Activated T-cell treated with anti-CD3 and anti-CD28 coated beads, Interleukin-2, amount 50 U/mL, for 24 hours (primary cell): ENCODE results near the gene COL15A1.
A peak's percentile ranks its signal among the peaks of the same experiment; 100 is the strongest.
"Not testable (repeated sequence)": the region's sequence is repeated elsewhere in the genome, so short reads cannot be mapped to it uniquely, and the experiment has no call there.

Experiments used
- DNase-seq: peaks from one replicate; pipeline ENCODE4 v3.0.0-alpha.2; 2020
- H3K27ac Mint-ChIP-seq: 2 replicates; pipeline ENCODE4 v1.8.0; 2020; ENCODE audit warnings: mild to moderate bottlenecking, mixed read lengths
- H3K27me3 Mint-ChIP-seq: 2 replicates; pipeline ENCODE4 v1.8.0; 2020; ENCODE audit warnings: mixed read lengths
- H3K36me3 Mint-ChIP-seq: 2 replicates; pipeline ENCODE4 v1.8.0; 2020; ENCODE audit warnings: low read depth, mixed read lengths
- H3K4me1 Mint-ChIP-seq: 2 replicates; pipeline ENCODE4 v1.8.0; 2020; ENCODE audit warnings: low read depth, mixed read lengths
- H3K4me3 Mint-ChIP-seq: 2 replicates; pipeline ENCODE4 v1.8.0; 2020; ENCODE audit warnings: mild to moderate bottlenecking, moderate library complexity, mixed read lengths
- H3K9me3 Mint-ChIP-seq: 2 replicates; pipeline ENCODE4 v1.8.0; 2020; ENCODE audit warnings: mixed read lengths

COL15A1 gene

GRCh38 chr9:99087462-99087861, 143.8 kb downstream of the COL15A1 start:
- Mint-ChIP-seq H3K36me3 (no peaks in the 10 kb centered on the region), H3K4me3 (no peak overlapping the region), H3K4me1 (peaks cover 32% of the 10 kb centered on the region), H3K27ac (no peak overlapping the region), H3K9me3 (peaks cover 5% of the 10 kb centered on the region), H3K27me3 (no peaks in the 10 kb centered on the region)
- no peak for DNase-seq

GRCh38 chr9:99090336-99091130, 146.8 kb downstream of the COL15A1 start:
- peaks cover 48% of the 10 kb centered on the region for H3K4me1 Mint-ChIP-seq
- DNase-seq: no peak
- H3K27ac Mint-ChIP-seq: no peak overlapping the region
- no peaks in the 10 kb centered on the region for H3K36me3 Mint-ChIP-seq
- H3K27me3 Mint-ChIP-seq: no peaks in the 10 kb centered on the region
- peaks cover 5% of the 10 kb centered on the region for H3K9me3 Mint-ChIP-seq
- no peak overlapping the region for H3K4me3 Mint-ChIP-seq

- Mint-ChIP-seq H3K4me1 (peaks cover 43% of the 10 kb centered on the region), H3K27ac (peak overlapping the region; percentile 89)
- peak; percentile 58 for DNase-seq
These were observed 149.2 kb downstream of the COL15A1 start for GRCh38 chr9:99092643-99093491.

GRCh38 chr9:99093492-99093791, 149.7 kb downstream of the COL15A1 start:
- Mint-ChIP-seq H3K36me3 (no peaks in the 10 kb centered on the region), H3K27ac (peak overlapping the region; percentile 89), H3K9me3 (peaks cover 5% of the 10 kb centered on the region), H3K27me3 (no peaks in the 10 kb centered on the region), H3K4me3 (no peak overlapping the region), H3K4me1 (peaks cover 43% of the 10 kb centered on the region)
- DNase-seq: peak; percentile 46

More at GRCh38 chr9:99092643-99093491, 149.2 kb downstream of the COL15A1 start:
- H3K36me3 Mint-ChIP-seq: no peaks in the 10 kb centered on the region
- peak overlapping the region; percentile 53 for H3K4me3 Mint-ChIP-seq
- no peaks in the 10 kb centered on the region for H3K27me3 Mint-ChIP-seq
- peaks cover 5% of the 10 kb centered on the region for H3K9me3 Mint-ChIP-seq

- no peak overlapping the region for H3K27ac Mint-ChIP-seq
These were observed 151.9 kb downstream of the COL15A1 start for GRCh38 chr9:99095565-99095964.

GRCh38 chr9:99096409-99096808, 152.7 kb downstream of the COL15A1 start:
- H3K27ac Mint-ChIP-seq: no peak overlapping the region
- H3K36me3 Mint-ChIP-seq: no peaks in the 10 kb centered on the region
- no peak overlapping the region for H3K4me3 Mint-ChIP-seq
- no peaks in the 10 kb centered on the region for H3K9me3 Mint-ChIP-seq
- DNase-seq: no peak
- no peaks in the 10 kb centered on the region for H3K27me3 Mint-ChIP-seq
- peaks cover 41% of the 10 kb centered on the region for H3K4me1 Mint-ChIP-seq

More at GRCh38 chr9:99095565-99095964, 151.9 kb downstream of the COL15A1 start:
- Mint-ChIP-seq H3K4me3 (no peak overlapping the region), H3K27me3 (no peaks in the 10 kb centered on the region), H3K36me3 (no peaks in the 10 kb centered on the region), H3K9me3 (no peaks in the 10 kb centered on the region), H3K4me1 (peaks cover 45% of the 10 kb centered on the region)
- DNase-seq: no peak

GRCh38 chr9:99099806-99100585, 156.3 kb downstream of the COL15A1 start:
- H3K27ac Mint-ChIP-seq, H3K27me3 Mint-ChIP-seq, H3K36me3 Mint-ChIP-seq, H3K9me3 Mint-ChIP-seq, H3K4me3 Mint-ChIP-seq, DNase-seq: not testable (repeated sequence)
- H3K4me1 Mint-ChIP-seq: peaks cover 30% of the 10 kb centered on the region

GRCh38 chr9:99101271-99101670, 157.6 kb downstream of the COL15A1 start:
- Mint-ChIP-seq H3K4me1 (peaks cover 28% of the 10 kb centered on the region), H3K27me3 (no peaks in the 10 kb centered on the region), H3K9me3 (no peaks in the 10 kb centered on the region), H3K4me3 (no peak overlapping the region), H3K36me3 (peaks cover 3% of the 10 kb centered on the region), H3K27ac (no peak overlapping the region)
- no peak for DNase-seq

- no peak for DNase-seq
- peaks cover 33% of the 10 kb centered on the region for H3K4me1 Mint-ChIP-seq
- H3K27me3 Mint-ChIP-seq: no peaks in the 10 kb centered on the region
- H3K36me3 Mint-ChIP-seq: peaks cover 3% of the 10 kb centered on the region
- H3K4me3 Mint-ChIP-seq: no peak overlapping the region
- no peaks in the 10 kb centered on the region for H3K9me3 Mint-ChIP-seq
- no peak overlapping the region for H3K27ac Mint-ChIP-seq
These were observed 158.1 kb downstream of the COL15A1 start for GRCh38 chr9:99101812-99102211.

GRCh38 chr9:99103054-99103895, 159.6 kb downstream of the COL15A1 start:
- peaks cover 46% of the 10 kb centered on the region for H3K4me1 Mint-ChIP-seq
- no peak overlapping the region for H3K27ac Mint-ChIP-seq
- no peaks in the 10 kb centered on the region for H3K9me3 Mint-ChIP-seq
- H3K4me3 Mint-ChIP-seq: peak overlapping the region; percentile 80
- H3K27me3 Mint-ChIP-seq: no peaks in the 10 kb centered on the region
- H3K36me3 Mint-ChIP-seq: peaks cover 3% of the 10 kb centered on the region
- no peak for DNase-seq

GRCh38 chr9:99103901-99104458, 160.3 kb downstream of the COL15A1 start:
- Mint-ChIP-seq H3K36me3 (peaks cover 3% of the 10 kb centered on the region), H3K9me3 (no peaks in the 10 kb centered on the region), H3K4me1 (peaks cover 53% of the 10 kb centered on the region), H3K27me3 (no peaks in the 10 kb centered on the region), H3K27ac (peak overlapping the region; percentile 74), H3K4me3 (peak overlapping the region; percentile 80)
- DNase-seq: no peak

- peak; percentile 96 for DNase-seq
- Mint-ChIP-seq H3K36me3 (peaks cover 3% of the 10 kb centered on the region), H3K4me3 (peak within 1 kb of the TSS; percentile 84), H3K4me1 (peaks cover 55% of the 10 kb centered on the region), H3K9me3 (no peaks in the 10 kb centered on the region), H3K27ac (peak within 1 kb of the TSS; percentile 86), H3K27me3 (no peaks in the 10 kb centered on the region)
These were observed 160.9 kb downstream of the COL15A1 start, which contains the start of gene TGFBR1 for GRCh38 chr9:99104459-99105151. TSS of gene TGFBR1 (plus strand) at chr9:99105113. CDS start at chr9:99105206, 93 bp downstream.
